SK-N-SH (cell line): Measurements from ENCODE around the gene PDE10A. TPM values are rescaled to one million over a fixed set of nuclear protein-coding genes. Genes with fewer than 3 reads are reported as not detected.

Experiments
- CTCF ChIA-PET: fragments of 300-600, 350-600 bp; formaldehyde crosslinking; extraction: SDS; loops from one replicate; lab custom pipeline; 2021; lab: Yijun Ruan, JAX
- POLR2A ChIA-PET: fragments of 350-600 bp; sonication (Branson Sonifier 250); formaldehyde crosslinking; extraction: SDS; loops from one replicate; lab custom pipeline; 2020; ENCODE audit warnings: antibody characterized with exemption, inconsistent platforms; lab: Yijun Ruan, JAX
- DNase-seq: peaks from one replicate; pipeline ENCODE4 v3.0.0; 2012
- H2AFZ ChIP-seq: fragments of 200-600 bp; sonication (generic); 2 replicates; pipeline ENCODE4 v1.8.1; 2016; ENCODE audit warnings: antibody characterized with exemption, mild to moderate bottlenecking, low read depth
- H3F3A ChIP-seq: fragments of 200-600 bp; sonication (generic); replicated peaks from 2 replicates; pipeline ENCODE3; 2016; ENCODE audit warnings: antibody characterized with exemption, mild to moderate bottlenecking; ENCODE audit not compliant: insufficient read depth
- H3K27ac ChIP-seq, 2 experiments: fragments of 200-500 bp in 1 of 2; fragments of 200-600 bp in 1 of 2; sonication (Bioruptor generic) in 1 of 2; sonication (generic), shearing (Covaris generic) in 1 of 2; 2 replicates each; pipeline versions ENCODE4 v1.5.1 to v1.6.1; 2014 to 2016; ENCODE audit warnings: low read depth in 2 of 2, inconsistent platforms in 1 of 2, low read length in 1 of 2, mild to moderate bottlenecking in 1 of 2, mixed read lengths in 1 of 2
- H3K27me3 ChIP-seq: fragments of 200-600 bp; sonication (generic), shearing (Covaris generic); 2 replicates; pipeline ENCODE4 v1.6.1; 2016; ENCODE audit warnings: mixed run types; ENCODE audit not compliant: insufficient read depth
- H3K36me3 ChIP-seq, 2 experiments: fragments of 200-500 bp in 1 of 2; fragments of 200-600 bp in 1 of 2; sonication (Bioruptor generic) in 1 of 2; sonication (generic) in 1 of 2; replicated peaks in 1 of 2; 2 replicates each; pipeline versions ENCODE3 to v1.5.1; 2014 to 2016; ENCODE audit warnings: low read length in 1 of 2, mild to moderate bottlenecking in 1 of 2; ENCODE audit not compliant: insufficient read depth in 2 of 2, control insufficient read depth in 1 of 2
- H3K4me1 ChIP-seq, 2 experiments: fragments of 200-500 bp in 1 of 2; fragments of 200-600 bp in 1 of 2; sonication (Bioruptor generic) in 1 of 2; sonication (generic), shearing (Covaris generic) in 1 of 2; 2 replicates each; pipeline versions ENCODE4 v1.5.1 to v1.6.1; 2014 to 2016; ENCODE audit warnings: low read depth in 1 of 2, low read length in 1 of 2, mixed run types in 1 of 2; ENCODE audit not compliant: insufficient read depth in 2 of 2, control insufficient read depth in 1 of 2
- H3K4me2 ChIP-seq: fragments of 200-600 bp; sonication (generic), shearing (Covaris generic); 2 replicates; pipeline ENCODE4 v1.6.1; 2017; ENCODE audit warnings: mixed run types
- H3K4me3 ChIP-seq, 2 experiments: fragments of 200-500 bp in 1 of 2; fragments of 200-600 bp in 1 of 2; sonication (Bioruptor generic) in 1 of 2; sonication (generic), shearing (Covaris generic) in 1 of 2; 2 replicates each; pipeline versions ENCODE4 v1.5.1 to v1.8.1; 2014 to 2016; ENCODE audit warnings: low read depth in 2 of 2, inconsistent platforms in 1 of 2, low read length in 1 of 2, mild to moderate bottlenecking in 1 of 2, mixed read lengths in 1 of 2, moderate library complexity in 1 of 2
- H3K79me2 ChIP-seq: fragments of 200-600 bp; sonication (generic); 2 replicates; pipeline ENCODE4 v1.8.1; 2017; ENCODE audit warnings: mild to moderate bottlenecking; ENCODE audit not compliant: insufficient read depth
- H3K9ac ChIP-seq: fragments of 200-600 bp; sonication (generic); 2 replicates; pipeline ENCODE4 v1.6.1; 2017; ENCODE audit warnings: mixed run types
- H3K9me2 ChIP-seq: fragments of 200-600 bp; sonication (generic); 2 replicates; pipeline ENCODE4 v1.6.1; 2017; ENCODE audit warnings: mixed run types
- H3K9me3 ChIP-seq: fragments of 200-600 bp; sonication (generic); 2 replicates; pipeline ENCODE4 v1.6.1; 2017; ENCODE audit warnings: mixed run types, mild to moderate bottlenecking, moderate library complexity
- H4K20me1 ChIP-seq: fragments of 200-600 bp; sonication (generic); 2 replicates; pipeline ENCODE4 v1.6.1; 2017; ENCODE audit warnings: mild to moderate bottlenecking, mixed run types; ENCODE audit not compliant: insufficient read depth
- EP300 ChIP-seq, 2 experiments: IDR thresholded peaks; 2 replicates each; pipeline versions ENCODE4 v1.4.0 to v1.6.1; 2012; ENCODE audit warnings: borderline replicate concordance in 1 of 2, low read depth in 1 of 2, low read length in 1 of 2
- EZH2phosphoT487 ChIP-seq: fragments of 200-600 bp; sonication (generic); IDR thresholded peaks from 2 replicates; pipeline ENCODE4 v1.6.1; 2017; ENCODE audit warnings: low read depth, mixed run types, mild to moderate bottlenecking, antibody characterized with exemption, moderate library complexity, borderline replicate concordance
- FOXM1 ChIP-seq: IDR thresholded peaks from 2 replicates; pipeline ENCODE4 v1.4.0; 2012; ENCODE audit warnings: low read depth, mild to moderate bottlenecking
- GATA2 ChIP-seq: sonication (generic); formaldehyde crosslinking; IDR thresholded peaks from 2 replicates; pipeline ENCODE4 v1.5.0; 2020; ENCODE audit warnings: mild to moderate bottlenecking, missing genetic modification reagents
- MXI1 ChIP-seq: IDR thresholded peaks from 2 replicates; pipeline ENCODE4 v1.6.1; 2012; ENCODE audit warnings: mild to moderate bottlenecking, low read depth, low read length, improper control_type of control experiment
- NFIC ChIP-seq: IDR thresholded peaks from 2 replicates; pipeline ENCODE4 v1.4.0; 2012; ENCODE audit warnings: borderline replicate concordance
- RAD21 ChIP-seq: IDR thresholded peaks from 2 replicates; pipeline ENCODE4 v1.6.1; 2012; ENCODE audit warnings: mild to moderate bottlenecking, low read length
- TAF1 ChIP-seq: IDR thresholded peaks from 2 replicates; pipeline ENCODE4 v1.6.1; 2012; ENCODE audit warnings: low read depth, mild to moderate bottlenecking, low read length, moderate library complexity, borderline replicate concordance
- TCF12 ChIP-seq: IDR thresholded peaks from 2 replicates; pipeline ENCODE4 v1.4.0; 2012
- TEAD4 ChIP-seq: IDR thresholded peaks from 2 replicates; pipeline ENCODE4 v1.4.0; 2012; ENCODE audit warnings: mild to moderate bottlenecking, borderline replicate concordance; ENCODE audit not compliant: insufficient read depth
- YY1 ChIP-seq: IDR thresholded peaks from 2 replicates; pipeline ENCODE4 v1.4.0; 2012; ENCODE audit warnings: low read depth, mild to moderate bottlenecking
- WGBS: methylation state at CpG from one replicate; pipeline ENCODE4 v1.1.6; 2017; ENCODE audit warnings: low lambda C conversion rate; 5-methylcytosine and 5-hydroxymethylcytosine counted together
- polyA plus RNA-seq, 3 experiments: library from polyadenylated mRNA; depleted of rRNA; stranded (reverse); fragments of >200 nt; gene quantifications; 2 replicates each; pipeline ENCODE4 v1.2.3, GENCODE V29; 2012
- TF ChIP-seq, protein P1 (sequence below): IDR thresholded peaks from 2 replicates; pipeline ENCODE4 v1.4.0; 2012; ENCODE audit warnings: low read depth
- TF ChIP-seq, protein P2 (sequence below): IDR thresholded peaks from 2 replicates; pipeline ENCODE4 v1.4.0; 2012; ENCODE audit warnings: low read depth, borderline replicate concordance
- TF ChIP-seq, protein P3 (sequence below): fragments of 150-350 bp; IDR thresholded peaks from 2 replicates; pipeline ENCODE4 v1.6.1; 2016; ENCODE audit warnings: mild to moderate bottlenecking, low read depth, low read length
- TF ChIP-seq, protein P4 (sequence below): IDR thresholded peaks from 2 replicates; pipeline ENCODE4 v1.6.1; 2012; ENCODE audit warnings: mild to moderate bottlenecking, low read depth, low read length, moderate library complexity
- TF ChIP-seq, protein P5 (sequence below): IDR thresholded peaks from 2 replicates; pipeline ENCODE4; 2012
- TF ChIP-seq, protein P6 (sequence below): fragments of 150-350 bp; IDR thresholded peaks from 2 replicates; pipeline ENCODE4 v1.6.1; 2017; ENCODE audit warnings: antibody characterized with exemption, low read length, low read depth, borderline replicate concordance

PDE10A gene
- polyA plus RNA-seq, 1 of the 3 experiments (the other 2 are of a cell fraction): 0.43 TPM

DNA sequence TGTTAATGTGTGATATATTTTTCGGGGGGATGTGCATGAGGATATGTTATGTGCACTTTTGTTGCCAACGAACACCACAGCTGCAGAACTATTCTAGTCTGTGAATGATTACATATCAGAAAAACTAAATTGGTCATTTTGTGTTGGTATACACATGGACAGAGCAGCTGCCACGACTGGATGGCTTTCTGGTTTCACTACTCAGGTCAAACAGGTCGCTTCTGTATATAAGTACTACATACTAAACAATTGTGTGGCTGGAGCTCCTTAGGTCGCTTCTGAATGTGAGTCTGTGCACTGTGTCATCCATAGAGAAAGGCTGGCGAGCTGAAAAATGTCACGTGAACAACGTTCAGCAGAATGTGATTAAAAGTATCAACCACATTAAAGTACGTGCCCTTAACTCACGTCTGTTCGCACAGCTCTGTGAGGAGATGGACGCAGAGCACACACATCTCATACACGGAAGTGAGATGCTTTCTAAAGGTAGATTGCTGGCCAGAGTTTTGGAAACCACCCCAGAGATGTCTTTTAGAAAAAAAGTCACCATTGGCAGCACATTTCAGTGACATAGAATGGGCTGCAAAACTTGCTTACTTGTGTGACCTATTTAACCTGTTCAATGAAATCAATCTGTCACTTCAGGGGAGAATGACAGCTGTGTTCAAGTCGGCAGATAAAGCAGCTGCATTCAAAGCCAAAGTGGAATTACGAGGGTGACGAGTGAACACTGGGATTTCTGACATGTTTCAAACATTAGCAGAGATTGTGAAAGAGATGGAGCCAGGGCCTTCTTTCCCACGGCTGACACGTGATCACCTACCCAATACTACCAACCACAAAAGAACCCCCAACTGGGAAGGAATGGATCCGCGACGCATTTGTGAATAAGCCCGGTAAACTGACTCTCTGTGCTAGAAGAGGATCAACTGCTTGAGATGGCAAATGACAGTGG, 176.6 kb downstream of the PDE10A start:
- H3K4me2 ChIP-seq: no peak overlapping the region
- CTCF ChIA-PET: no interaction called here
- no peak overlapping the region for H3K27ac ChIP-seq

More for the DNA sequence above, 176.6 kb downstream of the PDE10A start:
- no peaks in the 10 kb centered on the region for H3K36me3 ChIP-seq
- no peaks in the 10 kb centered on the region for H3K27me3 ChIP-seq
- H3K9me2 ChIP-seq: no peaks in the 10 kb centered on the region
- H3K4me3 ChIP-seq: no peak overlapping the region
- no peaks in the 10 kb centered on the region; a peak in 1 of 4 replicates for H3K4me1 ChIP-seq
- TF ChIP-seq, protein P1, sequence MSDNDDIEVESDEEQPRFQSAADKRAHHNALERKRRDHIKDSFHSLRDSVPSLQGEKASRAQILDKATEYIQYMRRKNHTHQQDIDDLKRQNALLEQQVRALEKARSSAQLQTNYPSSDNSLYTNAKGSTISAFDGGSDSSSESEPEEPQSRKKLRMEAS: no peak
- TF ChIP-seq EP300 (IDR thresholded peaks at IDR 0.05; ENCODE audit: borderline replicate concordance in 1 of 2, low read depth in 1 of 2, low read length in 1 of 2) (no peak), NFIC (no peak), TAF1 (no peak), TCF12 (no peak), TEAD4 (no peak), EZH2phosphoT487 (no peak), GATA2 (no peak), RAD21 (no peak), MXI1 (no peak), YY1 (no peak), FOXM1 (no peak)
- TF ChIP-seq, protein P2, sequence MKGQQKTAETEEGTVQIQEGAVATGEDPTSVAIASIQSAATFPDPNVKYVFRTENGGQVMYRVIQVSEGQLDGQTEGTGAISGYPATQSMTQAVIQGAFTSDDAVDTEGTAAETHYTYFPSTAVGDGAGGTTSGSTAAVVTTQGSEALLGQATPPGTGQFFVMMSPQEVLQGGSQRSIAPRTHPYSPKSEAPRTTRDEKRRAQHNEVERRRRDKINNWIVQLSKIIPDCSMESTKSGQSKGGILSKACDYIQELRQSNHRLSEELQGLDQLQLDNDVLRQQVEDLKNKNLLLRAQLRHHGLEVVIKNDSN: no peak
- TF ChIP-seq, protein P3, sequence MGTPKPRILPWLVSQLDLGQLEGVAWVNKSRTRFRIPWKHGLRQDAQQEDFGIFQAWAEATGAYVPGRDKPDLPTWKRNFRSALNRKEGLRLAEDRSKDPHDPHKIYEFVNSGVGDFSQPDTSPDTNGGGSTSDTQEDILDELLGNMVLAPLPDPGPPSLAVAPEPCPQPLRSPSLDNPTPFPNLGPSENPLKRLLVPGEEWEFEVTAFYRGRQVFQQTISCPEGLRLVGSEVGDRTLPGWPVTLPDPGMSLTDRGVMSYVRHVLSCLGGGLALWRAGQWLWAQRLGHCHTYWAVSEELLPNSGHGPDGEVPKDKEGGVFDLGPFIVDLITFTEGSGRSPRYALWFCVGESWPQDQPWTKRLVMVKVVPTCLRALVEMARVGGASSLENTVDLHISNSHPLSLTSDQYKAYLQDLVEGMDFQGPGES: no peak
- TF ChIP-seq, protein P4, sequence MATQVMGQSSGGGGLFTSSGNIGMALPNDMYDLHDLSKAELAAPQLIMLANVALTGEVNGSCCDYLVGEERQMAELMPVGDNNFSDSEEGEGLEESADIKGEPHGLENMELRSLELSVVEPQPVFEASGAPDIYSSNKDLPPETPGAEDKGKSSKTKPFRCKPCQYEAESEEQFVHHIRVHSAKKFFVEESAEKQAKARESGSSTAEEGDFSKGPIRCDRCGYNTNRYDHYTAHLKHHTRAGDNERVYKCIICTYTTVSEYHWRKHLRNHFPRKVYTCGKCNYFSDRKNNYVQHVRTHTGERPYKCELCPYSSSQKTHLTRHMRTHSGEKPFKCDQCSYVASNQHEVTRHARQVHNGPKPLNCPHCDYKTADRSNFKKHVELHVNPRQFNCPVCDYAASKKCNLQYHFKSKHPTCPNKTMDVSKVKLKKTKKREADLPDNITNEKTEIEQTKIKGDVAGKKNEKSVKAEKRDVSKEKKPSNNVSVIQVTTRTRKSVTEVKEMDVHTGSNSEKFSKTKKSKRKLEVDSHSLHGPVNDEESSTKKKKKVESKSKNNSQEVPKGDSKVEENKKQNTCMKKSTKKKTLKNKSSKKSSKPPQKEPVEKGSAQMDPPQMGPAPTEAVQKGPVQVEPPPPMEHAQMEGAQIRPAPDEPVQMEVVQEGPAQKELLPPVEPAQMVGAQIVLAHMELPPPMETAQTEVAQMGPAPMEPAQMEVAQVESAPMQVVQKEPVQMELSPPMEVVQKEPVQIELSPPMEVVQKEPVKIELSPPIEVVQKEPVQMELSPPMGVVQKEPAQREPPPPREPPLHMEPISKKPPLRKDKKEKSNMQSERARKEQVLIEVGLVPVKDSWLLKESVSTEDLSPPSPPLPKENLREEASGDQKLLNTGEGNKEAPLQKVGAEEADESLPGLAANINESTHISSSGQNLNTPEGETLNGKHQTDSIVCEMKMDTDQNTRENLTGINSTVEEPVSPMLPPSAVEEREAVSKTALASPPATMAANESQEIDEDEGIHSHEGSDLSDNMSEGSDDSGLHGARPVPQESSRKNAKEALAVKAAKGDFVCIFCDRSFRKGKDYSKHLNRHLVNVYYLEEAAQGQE: no peak
- TF ChIP-seq, protein P5, sequence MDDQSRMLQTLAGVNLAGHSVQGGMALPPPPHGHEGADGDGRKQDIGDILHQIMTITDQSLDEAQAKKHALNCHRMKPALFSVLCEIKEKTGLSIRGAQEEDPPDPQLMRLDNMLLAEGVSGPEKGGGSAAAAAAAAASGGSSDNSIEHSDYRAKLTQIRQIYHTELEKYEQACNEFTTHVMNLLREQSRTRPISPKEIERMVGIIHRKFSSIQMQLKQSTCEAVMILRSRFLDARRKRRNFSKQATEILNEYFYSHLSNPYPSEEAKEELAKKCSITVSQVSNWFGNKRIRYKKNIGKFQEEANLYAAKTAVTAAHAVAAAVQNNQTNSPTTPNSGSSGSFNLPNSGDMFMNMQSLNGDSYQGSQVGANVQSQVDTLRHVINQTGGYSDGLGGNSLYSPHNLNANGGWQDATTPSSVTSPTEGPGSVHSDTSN: no peak
- TF ChIP-seq, protein P6, sequence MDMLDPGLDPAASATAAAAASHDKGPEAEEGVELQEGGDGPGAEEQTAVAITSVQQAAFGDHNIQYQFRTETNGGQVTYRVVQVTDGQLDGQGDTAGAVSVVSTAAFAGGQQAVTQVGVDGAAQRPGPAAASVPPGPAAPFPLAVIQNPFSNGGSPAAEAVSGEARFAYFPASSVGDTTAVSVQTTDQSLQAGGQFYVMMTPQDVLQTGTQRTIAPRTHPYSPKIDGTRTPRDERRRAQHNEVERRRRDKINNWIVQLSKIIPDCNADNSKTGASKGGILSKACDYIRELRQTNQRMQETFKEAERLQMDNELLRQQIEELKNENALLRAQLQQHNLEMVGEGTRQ: no peak
- H3K9ac ChIP-seq: no peak overlapping the region
- H3F3A ChIP-seq: no peaks in the 10 kb centered on the region
- H3K79me2 ChIP-seq: no peaks in the 10 kb centered on the region
- no peaks in the 10 kb centered on the region for H4K20me1 ChIP-seq
- no peaks in the 10 kb centered on the region for H3K9me3 ChIP-seq
- WGBS: 61% methylated on average over 19 of the region's 22 CpGs
- DNase-seq: no peak
- no peak overlapping the region for H2AFZ ChIP-seq
- POLR2A ChIA-PET: no interaction called here
